HUES48 (cell line): ENCODE results near the gene CFAP251.
A peak's percentile ranks its signal among the peaks of the same experiment; 100 is the strongest.
"Not testable (repeated sequence)": the region's sequence is repeated elsewhere in the genome, so short reads cannot be mapped to it uniquely, and the experiment has no call there.

Source experiments
- H3K27ac ChIP-seq: one replicate; pipeline ENCODE4 v1.7.0; 2013; ENCODE audit warnings: low read depth, low read length, inconsistent platforms
- H3K27me3 ChIP-seq: 2 replicates; pipeline ENCODE4 v1.6.1; 2013; ENCODE audit warnings: mild to moderate bottlenecking, low read length; ENCODE audit not compliant: control insufficient read depth, insufficient read depth
- H3K36me3 ChIP-seq: 2 replicates; pipeline ENCODE4 v1.6.1; 2013; ENCODE audit warnings: low read length; ENCODE audit not compliant: control insufficient read depth, insufficient read depth
- H3K4me1 ChIP-seq: 2 replicates; pipeline ENCODE4 v1.6.1; 2013; ENCODE audit warnings: mild to moderate bottlenecking, low read length; ENCODE audit not compliant: control insufficient read depth, insufficient read depth
- H3K4me3 ChIP-seq: 2 replicates; pipeline ENCODE4 v1.5.1; 2013; ENCODE audit warnings: mild to moderate bottlenecking, low read depth, low read length
- H3K9ac ChIP-seq: 2 replicates; pipeline ENCODE4 v1.6.1; 2013; ENCODE audit warnings: mild to moderate bottlenecking, low read depth, low read length, moderate library complexity
- H3K9me3 ChIP-seq: 2 replicates; pipeline ENCODE4 v1.6.1; 2013; ENCODE audit warnings: low read length; ENCODE audit not compliant: control insufficient read depth, insufficient read depth

Gene CFAP251

DNA sequence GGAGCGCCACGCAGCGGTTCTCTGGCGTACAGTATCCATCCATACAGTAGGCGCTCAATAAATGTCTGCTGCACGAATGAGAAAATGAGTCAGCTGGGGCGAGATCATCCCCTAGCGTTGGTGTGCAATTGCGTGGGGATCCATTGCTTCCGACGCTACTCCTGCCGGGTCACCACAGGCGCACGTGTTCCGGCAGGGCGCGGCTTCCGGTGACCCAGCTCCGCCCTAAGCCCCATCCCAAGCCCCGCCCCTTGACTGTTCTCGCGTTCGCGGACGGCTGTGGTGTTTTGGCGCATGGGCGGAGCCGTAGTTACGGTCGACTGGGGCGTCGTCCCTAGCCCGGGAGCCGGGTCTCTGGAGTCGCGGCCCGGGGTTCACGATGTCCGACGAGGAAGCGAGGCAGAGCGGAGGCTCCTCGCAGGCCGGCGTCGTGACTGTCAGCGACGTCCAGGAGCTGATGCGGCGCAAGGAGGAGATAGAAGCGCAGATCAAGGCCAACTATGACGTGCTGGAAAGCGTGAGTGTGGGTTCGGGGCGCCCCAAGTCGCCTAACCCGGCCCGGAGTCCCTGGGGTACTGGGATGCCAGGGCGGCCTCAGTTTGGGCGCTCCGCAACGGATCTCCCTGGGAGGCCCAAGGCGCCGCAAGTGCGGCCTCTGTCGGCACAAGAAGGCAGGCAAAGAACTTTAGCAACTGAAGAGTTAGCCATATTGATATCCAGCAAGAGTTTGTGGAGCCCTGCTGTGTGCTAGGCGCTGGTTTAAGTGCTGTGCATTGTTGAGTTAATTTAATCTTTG is 29.7 kb upstream of the CFAP251 start, which contains the start of gene PSMD9:
Gene PSMD9 (plus strand): TSS at position 313 of the 796 bp plus-strand sequence. CDS start 67 bp downstream, at position 380.
- Histone ChIP-seq H3K9ac (peak within 1 kb of the TSS; percentile 85), H3K9me3 (no peaks in the 10 kb centered on the region), H3K4me3 (peak within 1 kb of the TSS; percentile 79), H3K27me3 (peaks cover 8% of the 10 kb centered on the region), H3K36me3 (no peaks in the 10 kb centered on the region), H3K27ac (peak within 1 kb of the TSS; percentile 96), H3K4me1 (peaks cover 14% of the 10 kb centered on the region)

DNA sequence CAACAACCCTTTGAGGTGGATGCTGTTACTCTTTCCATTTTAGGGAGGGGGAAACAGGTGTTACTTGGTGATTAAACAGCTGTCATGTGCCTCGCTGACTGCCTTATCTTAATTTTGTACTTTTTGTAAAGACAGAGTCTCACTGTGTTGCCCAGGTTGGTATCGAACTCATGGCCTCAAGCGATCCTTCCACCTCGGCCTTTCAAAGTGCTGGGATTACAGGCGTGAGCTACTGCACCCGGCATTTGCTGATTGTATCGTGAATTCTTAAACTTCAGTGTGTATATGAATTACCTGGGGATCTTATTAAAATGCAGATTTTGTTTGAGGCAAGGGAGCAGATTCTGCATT is 29.1 kb upstream of the CFAP251 start:
- H3K36me3 ChIP-seq, result no peaks in the 10 kb centered on the region
- H3K4me1 ChIP-seq, result peaks cover 19% of the 10 kb centered on the region
- peak overlapping the region; percentile 85; the same call in 1 of the 2 replicates for H3K9ac ChIP-seq
- no peaks in the 10 kb centered on the region for H3K9me3 ChIP-seq
- peaks cover 8% of the 10 kb centered on the region for H3K27me3 ChIP-seq
- H3K4me3 ChIP-seq, result peak overlapping the region; percentile 79
- peak overlapping the region; percentile 96 for H3K27ac ChIP-seq

DNA sequence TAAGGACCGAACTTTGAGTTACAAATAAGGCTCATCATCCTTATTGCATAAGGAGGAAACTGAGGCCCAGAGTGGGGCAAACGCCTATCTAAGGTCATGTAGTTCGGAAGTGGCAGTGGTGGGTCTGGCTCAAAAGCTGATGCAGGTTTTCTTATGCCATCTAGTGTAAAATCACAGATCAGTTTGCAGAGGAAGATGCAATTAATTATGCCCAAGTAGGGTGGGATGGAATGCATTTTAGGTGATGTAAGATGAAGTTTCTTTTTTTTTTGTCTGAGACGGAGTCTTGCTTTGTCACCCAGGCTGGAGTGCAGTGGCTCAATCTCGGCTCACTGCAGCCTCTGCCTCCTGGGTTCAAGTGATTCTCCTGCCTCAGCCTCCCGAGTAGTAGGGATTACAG is 28.7 kb upstream of the CFAP251 start:
- H3K36me3 ChIP-seq, H3K9ac ChIP-seq, H3K9me3 ChIP-seq, H3K27me3 ChIP-seq: not testable (repeated sequence)
- peak overlapping the region; percentile 79 for H3K4me3 ChIP-seq
- H3K4me1 ChIP-seq, result peaks cover 21% of the 10 kb centered on the region
- H3K27ac ChIP-seq, result peak overlapping the region; percentile 96

DNA sequence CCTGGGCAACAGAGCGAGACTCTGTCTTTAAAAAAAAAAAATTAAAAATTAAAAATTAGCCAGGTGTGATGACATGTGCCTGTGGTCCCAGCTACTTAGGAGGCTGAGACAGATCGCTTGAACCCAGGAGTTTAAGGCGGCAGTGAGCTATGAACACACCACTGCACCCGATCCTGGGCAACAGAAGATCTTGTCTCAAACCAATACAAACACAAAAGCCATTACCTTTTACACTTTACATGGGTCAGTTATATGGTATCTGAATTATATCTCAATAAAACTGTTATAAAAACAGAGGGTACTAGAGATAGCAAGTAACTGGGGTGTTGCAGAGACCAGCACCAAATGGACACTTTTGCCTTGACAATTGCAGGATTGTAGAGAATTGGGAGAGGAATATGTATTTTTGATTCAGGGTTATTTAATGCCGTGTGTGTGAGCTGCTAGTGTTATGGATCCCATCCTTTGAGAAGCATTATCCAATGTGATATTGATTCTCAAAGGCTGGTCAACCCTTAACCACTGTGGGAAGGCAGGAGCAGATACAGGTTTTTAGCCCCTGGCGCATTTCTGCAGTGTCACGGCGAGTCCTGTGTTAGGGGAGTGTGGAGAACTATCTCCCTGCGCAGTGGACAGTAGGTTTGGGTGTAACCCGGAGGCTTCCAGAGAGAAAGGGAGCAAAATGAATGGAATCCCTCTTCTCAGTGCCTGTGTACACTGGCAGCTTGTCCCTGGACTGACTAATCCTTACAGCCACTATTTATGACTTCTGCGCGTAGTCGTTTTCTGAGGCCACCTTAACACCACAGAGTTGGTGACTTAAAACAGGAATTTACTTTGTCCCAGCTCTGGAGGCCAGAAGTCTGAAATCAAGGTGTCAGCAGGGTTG is 25.5 kb upstream of the CFAP251 start:
- Histone ChIP-seq H3K27me3 (peaks cover 8% of the 10 kb centered on the region), H3K4me1 (peaks cover 21% of the 10 kb centered on the region), H3K9me3 (no peaks in the 10 kb centered on the region), H3K27ac (no peak overlapping the region), H3K9ac (no peak overlapping the region), H3K4me3 (no peak overlapping the region), H3K36me3 (peaks cover 24% of the 10 kb centered on the region)

DNA sequence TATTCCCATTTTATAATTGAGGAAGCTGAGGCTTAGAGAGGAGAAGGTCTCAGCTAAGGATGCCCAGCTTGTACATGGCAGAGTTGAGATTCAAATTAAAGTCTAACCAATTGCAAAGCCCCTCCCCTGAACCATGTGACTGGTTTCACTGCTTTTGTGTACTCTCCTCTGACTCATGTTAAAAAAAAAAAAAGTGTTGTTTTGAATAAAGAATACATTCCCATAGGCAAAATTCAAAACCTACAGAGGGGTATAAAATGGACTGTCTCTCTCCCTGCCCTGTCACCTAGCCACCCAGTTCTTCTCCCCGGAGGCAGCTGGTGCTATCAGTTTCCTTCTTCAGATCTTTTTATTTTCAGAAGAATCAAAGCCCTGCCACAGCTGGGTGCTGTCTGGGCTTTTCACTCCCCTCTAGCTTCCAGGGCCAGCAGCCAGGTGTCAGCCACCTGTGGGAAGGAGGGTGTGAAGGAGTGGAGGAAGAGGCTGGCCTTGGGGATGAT is 24.4 kb upstream of the CFAP251 start:
- H3K4me1 ChIP-seq, result peaks cover 17% of the 10 kb centered on the region
- peak overlapping the region; percentile 66 for H3K27ac ChIP-seq
- no peak overlapping the region for H3K4me3 ChIP-seq
- no peak overlapping the region for H3K9ac ChIP-seq
- H3K27me3 ChIP-seq, result peaks cover 8% of the 10 kb centered on the region
- peaks cover 26% of the 10 kb centered on the region for H3K36me3 ChIP-seq
- no peaks in the 10 kb centered on the region for H3K9me3 ChIP-seq

DNA sequence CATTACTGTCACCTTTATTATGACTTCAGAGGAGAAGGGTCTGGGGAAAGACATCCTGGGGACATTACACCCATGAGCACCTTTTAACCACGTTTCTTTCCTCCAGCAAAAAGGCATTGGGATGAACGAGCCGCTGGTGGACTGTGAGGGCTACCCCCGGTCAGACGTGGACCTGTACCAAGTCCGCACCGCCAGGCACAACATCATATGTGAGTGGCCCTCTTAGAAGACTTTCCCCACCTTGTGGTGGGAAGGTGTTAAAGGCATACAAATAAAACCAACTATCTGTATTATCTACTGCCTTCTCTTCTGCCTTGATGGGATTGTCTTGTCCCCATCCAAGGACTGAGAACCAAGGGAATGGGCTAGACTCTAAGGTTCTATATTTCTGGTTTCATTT is 23.8 kb upstream of the CFAP251 start:
- H3K4me3 ChIP-seq, result no peak overlapping the region
- H3K36me3 ChIP-seq, result peaks cover 33% of the 10 kb centered on the region
- peak overlapping the region; percentile 66 for H3K27ac ChIP-seq
- H3K4me1 ChIP-seq, result peaks cover 12% of the 10 kb centered on the region
- no peaks in the 10 kb centered on the region for H3K9me3 ChIP-seq
- H3K27me3 ChIP-seq, result peaks cover 6% of the 10 kb centered on the region
- H3K9ac ChIP-seq, result no peak overlapping the region

DNA sequence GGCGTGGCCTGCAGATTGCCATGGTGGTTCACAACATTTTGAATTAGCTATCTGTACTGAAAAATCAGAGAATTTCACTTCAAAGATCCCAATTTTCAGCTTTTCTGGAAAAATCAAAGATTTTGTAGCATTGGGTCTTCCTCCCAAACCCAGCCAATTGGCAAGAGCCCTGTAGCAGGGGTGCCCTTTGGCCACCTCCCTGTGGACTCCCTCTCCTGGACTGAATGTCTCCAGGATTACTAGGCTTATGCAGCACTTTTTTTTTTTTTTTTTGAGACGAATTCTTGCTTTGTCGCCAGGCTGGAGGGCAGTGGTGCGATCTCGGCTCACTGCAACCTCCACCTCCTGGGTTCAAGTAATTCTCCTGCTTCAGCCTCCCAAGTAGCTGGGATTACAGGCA is 20.1 kb upstream of the CFAP251 start:
- Histone ChIP-seq H3K27me3 (no peaks in the 10 kb centered on the region), H3K36me3 (peaks cover 62% of the 10 kb centered on the region), H3K4me3 (no peak overlapping the region), H3K4me1 (peaks cover 11% of the 10 kb centered on the region), H3K27ac (no peak overlapping the region), H3K9ac (no peak overlapping the region), H3K9me3 (no peaks in the 10 kb centered on the region)

DNA sequence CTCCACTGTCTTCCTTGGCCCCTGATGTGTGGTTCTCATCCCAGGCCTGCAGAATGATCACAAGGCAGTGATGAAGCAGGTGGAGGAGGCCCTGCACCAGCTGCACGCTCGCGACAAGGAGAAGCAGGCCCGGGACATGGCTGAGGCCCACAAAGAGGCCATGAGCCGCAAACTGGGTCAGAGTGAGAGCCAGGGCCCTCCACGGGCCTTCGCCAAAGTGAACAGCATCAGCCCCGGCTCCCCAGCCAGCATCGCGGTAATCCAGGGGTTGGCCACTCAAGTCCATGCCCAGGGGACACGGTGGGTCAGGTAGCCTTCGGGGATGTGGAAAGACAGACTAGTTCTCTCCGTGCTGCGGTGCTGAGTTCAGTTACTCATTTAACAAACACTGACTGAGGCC is 18.8 kb upstream of the CFAP251 start:
- H3K9ac ChIP-seq, result no peak overlapping the region
- H3K27me3 ChIP-seq, result no peaks in the 10 kb centered on the region
- no peak overlapping the region for H3K27ac ChIP-seq
- H3K9me3 ChIP-seq, result no peaks in the 10 kb centered on the region
- H3K4me3 ChIP-seq, result no peak overlapping the region
- H3K4me1 ChIP-seq, result no peaks in the 10 kb centered on the region
- H3K36me3 ChIP-seq, result peaks cover 70% of the 10 kb centered on the region

DNA sequence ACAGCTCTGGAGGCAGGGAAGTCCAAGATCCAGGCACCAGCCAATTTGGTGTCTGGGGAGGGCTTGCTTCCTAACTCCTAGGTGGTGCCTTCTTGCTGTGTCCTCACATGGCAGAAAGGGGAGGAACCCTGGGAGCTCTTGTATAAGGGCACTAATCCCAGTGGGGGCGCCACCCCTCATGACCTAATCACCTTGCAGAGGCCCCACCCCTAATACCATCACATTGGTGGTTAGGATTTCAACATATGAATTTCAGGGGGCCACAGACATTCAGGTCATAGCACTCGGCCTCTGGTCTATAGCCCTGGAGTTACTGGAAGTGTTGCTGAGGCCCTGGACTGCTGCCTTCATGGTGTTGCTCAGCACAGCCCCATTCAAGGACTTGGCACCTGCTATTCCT is 15.2 kb upstream of the CFAP251 start:
- H3K27me3 ChIP-seq, result no peaks in the 10 kb centered on the region
- H3K4me3 ChIP-seq, result no peak overlapping the region
- H3K36me3 ChIP-seq, result peaks cover 55% of the 10 kb centered on the region
- H3K4me1 ChIP-seq, result no peaks in the 10 kb centered on the region
- H3K27ac ChIP-seq, result no peak overlapping the region
- H3K9me3 ChIP-seq, result no peaks in the 10 kb centered on the region
- no peak overlapping the region for H3K9ac ChIP-seq

DNA sequence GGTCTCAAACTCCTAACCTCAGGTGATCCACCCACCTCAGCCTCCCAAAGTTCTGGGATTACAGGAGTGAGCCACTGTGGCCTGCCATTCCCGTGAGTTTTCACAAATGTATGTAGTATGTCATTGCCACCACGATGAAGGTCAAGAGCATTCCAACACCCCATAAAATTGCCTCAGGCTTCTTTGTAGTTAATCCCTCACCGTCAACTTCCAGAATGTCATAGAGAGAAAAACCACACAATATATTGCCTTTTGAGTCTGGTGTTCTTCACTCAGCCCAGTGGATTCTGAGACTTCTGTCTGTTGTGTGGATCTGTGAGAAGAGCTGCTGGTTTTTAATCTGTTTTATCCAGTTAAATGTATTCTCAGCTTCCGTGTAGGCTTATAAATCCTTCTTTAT is 12.6 kb upstream of the CFAP251 start:
- peaks cover 44% of the 10 kb centered on the region for H3K36me3 ChIP-seq
- no peak overlapping the region for H3K27ac ChIP-seq
- H3K4me3 ChIP-seq, result no peak overlapping the region
- H3K9ac ChIP-seq, result no peak overlapping the region
- no peaks in the 10 kb centered on the region for H3K27me3 ChIP-seq
- H3K4me1 ChIP-seq, result no peaks in the 10 kb centered on the region
- no peaks in the 10 kb centered on the region for H3K9me3 ChIP-seq

DNA sequence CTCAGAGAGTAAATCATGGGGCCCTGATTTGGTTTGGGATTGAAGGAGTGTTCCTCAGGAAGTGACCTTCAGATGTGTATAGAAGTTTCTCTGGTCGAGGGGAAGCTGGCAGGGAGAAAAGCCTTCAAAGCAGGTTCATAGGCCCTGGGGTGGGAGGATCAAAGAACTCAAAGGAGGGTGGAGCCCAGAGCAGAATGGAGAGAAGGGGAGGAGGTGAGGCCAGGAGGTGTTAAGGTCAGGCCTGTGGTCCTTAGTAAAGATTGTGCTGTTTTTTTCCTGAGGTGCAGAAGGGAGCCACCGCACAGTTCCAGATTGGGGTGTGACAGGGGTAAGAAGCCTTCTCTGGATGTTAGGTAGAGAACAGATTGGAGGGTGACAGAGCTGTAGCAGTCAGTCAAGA is 9.7 kb upstream of the CFAP251 start:
- Histone ChIP-seq H3K4me1 (no peaks in the 10 kb centered on the region), H3K4me3 (no peak overlapping the region), H3K27ac (no peak overlapping the region), H3K9me3 (no peaks in the 10 kb centered on the region), H3K36me3 (peaks cover 21% of the 10 kb centered on the region), H3K9ac (no peak overlapping the region), H3K27me3 (no peaks in the 10 kb centered on the region)
